Fibroblast of lung (primary cell): Measurements from ENCODE around the gene CD5L.

ENCODE experiments used
- EZH2 ChIP-seq: IDR thresholded peaks from 2 replicates; pipeline ENCODE4 v1.5.1; 2012; ENCODE audit warnings: low read length, control low read depth, mild to moderate bottlenecking; ENCODE audit errors: missing control alignments
- TF ChIP-seq, protein P1 (sequence below), 2 donors: IDR thresholded peaks in 1 of 2; conservative IDR thresholded peaks in 1 of 2; 1 replicate in 1 of 2; 2 replicates in 1 of 2; pipeline ENCODE4 v1.5.1; 2011 to 2012; ENCODE audit warnings: low read length in 2 of 2, control low read depth in 1 of 2, inconsistent platforms in 1 of 2, low read depth in 1 of 2, mild to moderate bottlenecking in 1 of 2

DNA sequence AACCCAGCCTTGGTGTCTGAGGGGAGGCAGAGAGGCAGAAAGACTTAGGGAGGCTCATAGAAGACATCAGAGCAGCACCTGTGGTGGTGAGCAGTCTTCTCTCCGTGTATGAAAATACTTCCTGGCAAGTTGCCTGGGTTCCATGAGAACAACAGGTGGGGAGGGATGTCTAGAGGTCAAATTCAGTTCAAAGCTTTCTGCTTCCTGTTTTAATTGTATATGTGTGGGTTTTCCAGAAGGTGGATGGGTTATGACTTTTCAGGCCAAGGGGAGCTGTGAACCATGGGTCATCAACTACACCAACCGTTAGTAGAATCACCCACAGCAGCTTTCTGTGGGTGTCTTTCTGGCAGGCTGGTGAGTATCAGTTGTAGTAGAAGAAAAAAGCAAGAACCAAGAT is 60.6 kb downstream of the CD5L start:
- TF ChIP-seq, protein P1, sequence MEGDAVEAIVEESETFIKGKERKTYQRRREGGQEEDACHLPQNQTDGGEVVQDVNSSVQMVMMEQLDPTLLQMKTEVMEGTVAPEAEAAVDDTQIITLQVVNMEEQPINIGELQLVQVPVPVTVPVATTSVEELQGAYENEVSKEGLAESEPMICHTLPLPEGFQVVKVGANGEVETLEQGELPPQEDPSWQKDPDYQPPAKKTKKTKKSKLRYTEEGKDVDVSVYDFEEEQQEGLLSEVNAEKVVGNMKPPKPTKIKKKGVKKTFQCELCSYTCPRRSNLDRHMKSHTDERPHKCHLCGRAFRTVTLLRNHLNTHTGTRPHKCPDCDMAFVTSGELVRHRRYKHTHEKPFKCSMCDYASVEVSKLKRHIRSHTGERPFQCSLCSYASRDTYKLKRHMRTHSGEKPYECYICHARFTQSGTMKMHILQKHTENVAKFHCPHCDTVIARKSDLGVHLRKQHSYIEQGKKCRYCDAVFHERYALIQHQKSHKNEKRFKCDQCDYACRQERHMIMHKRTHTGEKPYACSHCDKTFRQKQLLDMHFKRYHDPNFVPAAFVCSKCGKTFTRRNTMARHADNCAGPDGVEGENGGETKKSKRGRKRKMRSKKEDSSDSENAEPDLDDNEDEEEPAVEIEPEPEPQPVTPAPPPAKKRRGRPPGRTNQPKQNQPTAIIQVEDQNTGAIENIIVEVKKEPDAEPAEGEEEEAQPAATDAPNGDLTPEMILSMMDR (conservative IDR thresholded peaks at IDR 0.05 in 1 of 2, IDR thresholded peaks at IDR 0.05 in 1 of 2; ENCODE audit: low read depth in 1 of 2, low read length in 2 of 2) = no peak
- TF ChIP-seq EZH2 = no peak
